Glutamatergic neuron (in vitro differentiated cells): ENCODE results near the gene TMEM121. TPM values are rescaled to one million over a fixed set of nuclear protein-coding genes. Genes with fewer than 3 reads are reported as not detected.

ENCODE experiments used
- DNase-seq: peaks from one replicate; pipeline ENCODE4 v3.0.0; 2022
- H3K27ac Mint-ChIP-seq: one replicate; pipeline ENCODE4 v1.8.0; 2020; ENCODE audit warnings: mild to moderate bottlenecking, mixed read lengths, inconsistent platforms; ENCODE audit not compliant: unreplicated experiment
- H3K27me3 Mint-ChIP-seq: one replicate; pipeline ENCODE4 v1.8.0; 2020; ENCODE audit warnings: mild to moderate bottlenecking, moderate library complexity, mixed read lengths, inconsistent platforms; ENCODE audit not compliant: unreplicated experiment
- H3K36me3 Mint-ChIP-seq: one replicate; pipeline ENCODE4 v1.8.0; 2020; ENCODE audit warnings: mild to moderate bottlenecking, mixed read lengths, inconsistent platforms; ENCODE audit not compliant: unreplicated experiment
- H3K4me1 Mint-ChIP-seq: one replicate; pipeline ENCODE4 v1.8.0; 2020; ENCODE audit warnings: mild to moderate bottlenecking, low read depth, mixed read lengths, inconsistent platforms; ENCODE audit not compliant: unreplicated experiment
- H3K4me3 Mint-ChIP-seq: one replicate; pipeline ENCODE4 v1.8.0; 2020; ENCODE audit warnings: mild to moderate bottlenecking, mixed read lengths, inconsistent platforms; ENCODE audit not compliant: unreplicated experiment
- H3K9me3 Mint-ChIP-seq: one replicate; pipeline ENCODE4 v1.8.0; 2020; ENCODE audit warnings: mild to moderate bottlenecking, moderate library complexity, mixed read lengths, inconsistent platforms; ENCODE audit not compliant: unreplicated experiment
- CTCF ChIP-seq: fragments of 200-600 bp; sonication (generic); IDR thresholded peaks from one replicate; pipeline ENCODE4 v1.5.0; 2021; ENCODE audit not compliant: partially characterized antibody, unreplicated experiment
- long read RNA-seq: library from polyadenylated mRNA; unstranded; transcript quantifications from one replicate; pipeline ENCODE4 v2.0.0, GENCODE V29; 2020; ENCODE audit not compliant: unreplicated experiment
- total RNA-seq: library from RNA; stranded (reverse); fragmentation: NEBNext Ultra II Directional; extraction: Animal tissue kit (Norgen Biotek cat#: 25700); gene quantifications from one replicate; pipeline ENCODE4 v1.2.1, GENCODE V29; 2021; ENCODE audit not compliant: unreplicated experiment

TMEM121 gene
- 2.7 TPM for total RNA-seq
- long read RNA-seq = 0 reads

GRCh38 chr14:105525861-105526775 is at the start of gene TMEM121:
TSS of gene TMEM121 (plus strand) at chr14:105526583. CDS start at chr14:105528835, 2,252 bp downstream.
- DNase-seq = peak; percentile 63
- H3K9me3 Mint-ChIP-seq = no peaks in the 10 kb centered on the region
- H3K4me3 Mint-ChIP-seq = no peak within 1 kb of the TSS
- H3K27me3 Mint-ChIP-seq = peaks cover 11% of the 10 kb centered on the region
- H3K36me3 Mint-ChIP-seq = no peaks in the 10 kb centered on the region
- no peak for TF ChIP-seq CTCF
- H3K4me1 Mint-ChIP-seq = no peaks in the 10 kb centered on the region
- no peak within 1 kb of the TSS for H3K27ac Mint-ChIP-seq

GRCh38 chr14:105476831-105477659 is 49.3 kb upstream of the TMEM121 start:
- TF ChIP-seq CTCF = no peak
- Mint-ChIP-seq H3K27me3 (peaks cover 13% of the 10 kb centered on the region), H3K4me3 (peak overlapping the region; percentile 61), H3K27ac (no peak overlapping the region), H3K9me3 (peaks cover 4% of the 10 kb centered on the region), H3K4me1 (peaks cover 2% of the 10 kb centered on the region), H3K36me3 (no peaks in the 10 kb centered on the region)
- DNase-seq = no peak

- H3K27ac Mint-ChIP-seq = no peak overlapping the region
- no peak for DNase-seq
- peaks cover 5% of the 10 kb centered on the region for H3K9me3 Mint-ChIP-seq
- peaks cover 11% of the 10 kb centered on the region for H3K27me3 Mint-ChIP-seq
- peak overlapping the region; percentile 61 for H3K4me3 Mint-ChIP-seq
- peaks cover 5% of the 10 kb centered on the region for H3K4me1 Mint-ChIP-seq
- H3K36me3 Mint-ChIP-seq = no peaks in the 10 kb centered on the region
- no peak for TF ChIP-seq CTCF
Observed at GRCh38 chr14:105477660-105478397, 48.6 kb upstream of the TMEM121 start.

- Mint-ChIP-seq H3K4me1 (peaks cover 5% of the 10 kb centered on the region), H3K27ac (no peak overlapping the region), H3K36me3 (no peaks in the 10 kb centered on the region), H3K27me3 (peaks cover 11% of the 10 kb centered on the region), H3K9me3 (peaks cover 5% of the 10 kb centered on the region), H3K4me3 (no peak overlapping the region)
- TF ChIP-seq CTCF = no peak
- no peak for DNase-seq
Observed at GRCh38 chr14:105478398-105479251, 47.8 kb upstream of the TMEM121 start.
